ENCODE measurements around the gene COL17A1.

Gene COL17A1

DNA sequence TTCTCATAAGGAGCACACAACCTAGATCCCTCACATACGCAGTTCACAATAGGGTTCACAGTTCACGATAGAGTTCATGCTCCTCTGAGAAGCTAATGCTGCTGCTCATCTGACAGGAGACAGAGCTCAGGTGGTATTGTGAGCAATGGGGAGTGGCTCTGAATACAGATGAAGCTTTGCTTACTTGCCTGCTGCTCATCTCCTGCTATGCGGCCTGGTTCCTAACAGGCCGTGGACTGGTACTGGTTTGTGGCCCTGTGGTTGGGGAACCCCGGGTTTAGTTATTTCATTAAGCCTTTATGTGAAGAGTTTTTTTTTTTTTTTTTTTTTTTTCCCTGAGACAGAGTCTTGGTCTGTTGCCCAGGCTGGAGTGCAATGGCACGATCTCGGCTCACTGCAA is 99.3 kb downstream of the COL17A1 start:
- DNase-seq (ENCODE audit: low read depth): peak; percentile 23

DNA sequence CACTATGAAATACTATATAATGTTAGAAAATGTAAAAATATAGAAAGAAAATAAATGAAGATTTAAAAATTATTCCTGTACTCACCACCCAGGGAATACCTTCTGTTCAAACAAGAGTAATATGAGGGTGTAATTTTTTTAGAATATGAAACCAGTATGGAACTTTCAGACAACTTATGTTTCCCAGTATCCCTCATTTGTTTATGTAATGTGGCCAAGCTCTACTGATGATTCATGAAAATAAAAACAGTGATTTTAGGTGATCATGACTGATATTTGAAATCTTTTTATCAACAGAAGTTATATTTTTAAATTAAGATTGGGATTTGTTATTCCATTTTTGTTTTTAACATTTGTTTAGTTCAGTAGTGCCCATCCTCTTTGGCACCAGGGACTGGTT is 100.0 kb downstream of the COL17A1 start:
- peak; percentile 66 for DNase-seq (ENCODE audit: low read depth)

DNA sequence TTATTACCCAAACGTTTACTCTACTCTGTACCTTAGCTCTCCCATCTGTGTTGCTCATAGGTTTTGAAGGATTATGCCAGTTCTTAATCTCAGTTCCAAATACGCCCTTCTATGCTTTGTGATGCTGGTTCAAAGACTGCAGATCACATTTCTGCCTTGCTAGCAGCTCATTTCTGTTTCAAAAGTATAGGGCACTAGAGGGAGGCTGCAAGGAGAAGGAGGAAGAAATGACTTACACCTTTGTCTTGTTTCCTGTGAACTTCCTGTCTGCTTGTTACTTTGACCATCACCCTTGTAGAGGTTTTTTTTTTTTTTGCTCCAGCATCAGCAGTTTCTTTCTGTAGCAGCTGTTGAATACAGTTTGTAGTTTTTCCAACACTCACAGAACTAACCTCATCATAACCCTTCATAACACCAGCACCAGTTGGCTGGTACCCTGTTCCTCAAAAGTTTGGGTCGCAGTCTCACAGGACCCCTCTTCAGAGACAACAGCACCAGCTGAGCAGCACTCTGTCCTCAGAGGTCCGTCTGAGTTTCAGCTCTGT is 102.2 kb downstream of the COL17A1 start:
- no peak for DNase-seq (ENCODE audit: low read depth)

DNA sequence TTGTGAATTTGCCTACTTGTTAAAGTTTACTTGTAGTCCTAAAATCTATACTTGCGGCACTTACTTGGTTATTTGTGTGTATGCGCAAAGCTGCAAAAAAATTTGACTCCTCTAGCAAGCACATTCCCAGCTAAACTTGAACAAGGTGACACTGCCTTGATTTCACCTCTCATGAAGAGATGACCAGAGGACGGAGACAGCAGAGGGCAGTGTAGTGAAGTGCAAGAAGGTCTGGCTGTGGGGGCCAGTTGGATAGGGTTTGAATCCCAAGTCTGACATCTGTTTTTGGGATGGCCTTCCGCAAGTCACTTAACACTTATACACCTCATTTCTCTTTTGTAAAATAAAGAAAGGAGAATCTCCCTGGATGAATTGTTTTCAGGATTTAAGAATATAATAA is 103.0 kb downstream of the COL17A1 start:
- no peak for DNase-seq (ENCODE audit: low read depth)

All from iris pigment epithelial cell (primary cell).